OCI-LY3 (cell line): ENCODE data around the gene HFM1.

Experiments used
- CTCF ChIP-seq: fragments of 200-600, 300-600 bp; sonication (generic); IDR thresholded peaks from 2 replicates; pipeline ENCODE4 v1.5.1; 2014; ENCODE audit warnings: antibody characterized with exemption, low read length, low read depth
- EZH2phosphoT487 ChIP-seq: fragments of 200-600 bp; shearing (Covaris generic); IDR thresholded peaks from 2 replicates; pipeline ENCODE4 v1.6.1; 2018; ENCODE audit warnings: antibody characterized with exemption, mixed run types, low read depth

- TF ChIP-seq CTCF (no peak), EZH2phosphoT487 (no peak)
Observed at GRCh38 chr1:91454136-91454535, 49.5 kb upstream of the HFM1 start.
